K562 (cell line): ENCODE measurements around the gene FARSA. TPM values are rescaled to one million over a fixed set of nuclear protein-coding genes. Genes with fewer than 3 reads are reported as not detected.

Experiments
- ADNP ChIP-seq: fragments of 200-800 bp; sonication (Bioruptor generic); IDR thresholded peaks from 2 replicates; pipeline ENCODE4 v1.6.1; 2016; ENCODE audit warnings: missing genetic modification characterization, missing compliant biosample characterization
- ATF4 ChIP-seq: fragments of 450-650 bp; formaldehyde crosslinking; IDR thresholded peaks from 2 replicates; pipeline ENCODE4 v1.4.0; 2022; ENCODE audit warnings: mild to moderate bottlenecking, moderate library complexity
- BRD4 ChIP-seq: fragments of 200-600 bp; sonication (generic); IDR thresholded peaks from 2 replicates; pipeline ENCODE4 v1.6.1; 2017; ENCODE audit warnings: inconsistent platforms
- CBFA2T2 ChIP-seq: fragments of 450-650 bp; conservative IDR thresholded peaks from 2 replicates; pipeline ENCODE4 v1.6.1; 2017; ENCODE audit warnings: mild to moderate bottlenecking
- CREBBP ChIP-seq: IDR thresholded peaks from one replicate; pipeline ENCODE4 v1.6.1; 2012; ENCODE audit warnings: low read depth, mild to moderate bottlenecking, control low read depth, inconsistent platforms, low read length
- CREM ChIP-seq: IDR thresholded peaks from 2 replicates; pipeline ENCODE4 v1.6.1; 2014; ENCODE audit warnings: antibody characterized with exemption, low read depth
- DPF2 ChIP-seq: fragments of 450-650 bp; IDR thresholded peaks from 2 replicates; pipeline ENCODE4 v1.6.1; 2016
- HNRNPUL1 ChIP-seq: fragments of 200-400 bp; formaldehyde crosslinking; IDR thresholded peaks from 2 replicates; pipeline ENCODE4 v1.6.1; 2017; ENCODE audit warnings: low read length
- NUFIP1 ChIP-seq: fragments of 450-650 bp; IDR thresholded peaks from 2 replicates; pipeline ENCODE4 v1.6.1; 2018; ENCODE audit not compliant: partially characterized antibody
- PCBP1 ChIP-seq: fragments of 200-400 bp; formaldehyde crosslinking; IDR thresholded peaks from 2 replicates; pipeline ENCODE4 v1.6.1; 2018; ENCODE audit warnings: mild to moderate bottlenecking, low read depth, low read length; ENCODE audit not compliant: poor library complexity, severe bottlenecking
- PTTG1 ChIP-seq: fragments of 450-650 bp; IDR thresholded peaks from 2 replicates; pipeline ENCODE4 v1.6.1; 2016; ENCODE audit warnings: low read depth, mild to moderate bottlenecking, missing genetic modification characterization, missing compliant biosample characterization
- RFX7 ChIP-seq: fragments of 250-450 bp; sonication (Bioruptor Pico); IDR thresholded peaks from 2 replicates; pipeline ENCODE4 v1.5.1; 2021; ENCODE audit warnings: mild to moderate bottlenecking
- SMAD4 ChIP-seq: fragments of 250-450 bp; sonication (Bioruptor Pico); conservative IDR thresholded peaks from 2 replicates; pipeline ENCODE4 v1.8.0; 2021; ENCODE audit warnings: inconsistent platforms, mild to moderate bottlenecking, moderate library complexity
- SMARCA4 ChIP-seq: fragments of 450-650 bp; IDR thresholded peaks from 2 replicates; pipeline ENCODE4 v1.6.1; 2016
- TCFL5 ChIP-seq: fragments of 250-450 bp; sonication (Bioruptor Pico); conservative IDR thresholded peaks from 2 replicates; pipeline ENCODE4 v1.6.1; 2021; ENCODE audit warnings: mild to moderate bottlenecking, moderate library complexity, matching md5 sums
- THRA ChIP-seq: fragments of 450-650 bp; IDR thresholded peaks from 2 replicates; pipeline ENCODE4 v1.6.1; 2017; ENCODE audit warnings: mild to moderate bottlenecking, moderate library complexity
- WHSC1 ChIP-seq: IDR thresholded peaks from one replicate; pipeline ENCODE4 v1.6.1; 2012; ENCODE audit warnings: low read length, control low read depth, inconsistent platforms
- ZBTB2 ChIP-seq: fragments of 450-650 bp; IDR thresholded peaks from 2 replicates; pipeline ENCODE4 v1.6.1; 2016; ENCODE audit warnings: antibody characterized with exemption
- ZC3H4 ChIP-seq: sonication (generic); formaldehyde crosslinking; IDR thresholded peaks from 2 replicates; pipeline ENCODE4 v1.9.0; 2021; ENCODE audit warnings: missing genetic modification reagents, borderline replicate concordance
- ZNF217 ChIP-seq: sonication (generic); formaldehyde crosslinking; IDR thresholded peaks from 2 replicates; pipeline ENCODE4 v1.8.0; 2022; ENCODE audit warnings: mild to moderate bottlenecking, missing genetic modification reagents
- ZNF408 ChIP-seq: fragments of 250-450 bp; sonication (Bioruptor Pico); IDR thresholded peaks from 2 replicates; pipeline ENCODE4 v1.4.0; 2020; ENCODE audit warnings: low read depth, mild to moderate bottlenecking, moderate library complexity
- ZNF668 ChIP-seq: fragments of 250-450 bp; sonication (Bioruptor Pico); IDR thresholded peaks from 2 replicates; pipeline ENCODE4 v1.8.0; 2022; ENCODE audit warnings: mild to moderate bottlenecking, inconsistent platforms
- ZNF764 ChIP-seq: fragments of 250-450 bp; sonication (Bioruptor Pico); IDR thresholded peaks from 2 replicates; pipeline ENCODE4 v1.4.0; 2020; ENCODE audit warnings: low read depth, mild to moderate bottlenecking, moderate library complexity
- ZNF778 ChIP-seq: fragments of 450-650 bp; formaldehyde crosslinking; IDR thresholded peaks from 2 replicates; pipeline ENCODE4 v1.4.0; 2020; ENCODE audit warnings: mild to moderate bottlenecking, moderate library complexity
- polyA plus RNA-seq, 8 experiments: library from polyadenylated mRNA; depleted of rRNA in 4 of 8; stranded (reverse) in 5 of 8; unstranded in 3 of 8; fragments of >200 nt; fragmentation: Nextera tagmentation in 2 of 8; fragmentation: Illumina TruSeq in 1 of 8; extraction: Ambion mirVana in 2 of 8; extraction: Trizol in 1 of 8; gene quantifications; 2 replicates each; pipeline versions ENCODE4 v1.2.1 to v1.2.3, GENCODE V29; 2011 to 2014; ENCODE audit warnings: inconsistent platforms in 1 of 8, missing spikeins in 1 of 8
- total RNA-seq, 7 experiments: library from RNA; depleted of rRNA in 6 of 7; stranded (reverse); fragments of >200 nt in 6 of 7; fragmentation: Illumina TruSeq in 2 of 7; extraction: Trizol in 2 of 7; gene quantifications; 2 replicates each; pipeline versions ENCODE4 v1.2.1 to v1.2.3, GENCODE V29; 2011 to 2021; ENCODE audit warnings: low replicate concordance in 1 of 7
- TF ChIP-seq, protein P1 (sequence below): fragments of 250-450 bp; sonication (Bioruptor Pico); IDR thresholded peaks from 2 replicates; pipeline ENCODE4 v1.5.0; 2021; ENCODE audit warnings: mild to moderate bottlenecking, moderate library complexity

The FARSA gene
- total and polyA plus RNA-seq, 9 of the 15 experiments (the other 6 are each of a cell fraction or from before 2014, with no cell fraction given): 25.2 to 237 (median 89.6) TPM

- TF ChIP-seq THRA (no peak), ZNF217 (CRISPR knock-in tag) (no peak), NUFIP1 (no peak), ZNF668 (CRISPR knock-in tag) (no peak), ZC3H4 (CRISPR knock-in tag) (no peak), SMAD4 (peak; percentile 72), PCBP1 (no peak), RFX7 (CRISPR knock-in tag) (no peak), ADNP (tag) (no peak), SMARCA4 (no peak), ZBTB2 (peak; percentile 96), CREBBP (no peak), DPF2 (peak; percentile 65), HNRNPUL1 (no peak), WHSC1 (no peak), CBFA2T2 (peak; percentile 83), ATF4 (peak; percentile 77), ZNF778 (CRISPR knock-in tag) (no peak), ZNF408 (CRISPR knock-in tag) (no peak), ZNF764 (CRISPR knock-in tag) (no peak), PTTG1 (tag) (no peak), CREM (peak; percentile 100), TCFL5 (CRISPR knock-in tag) (no peak), BRD4 (no peak)
- TF ChIP-seq, protein P1, sequence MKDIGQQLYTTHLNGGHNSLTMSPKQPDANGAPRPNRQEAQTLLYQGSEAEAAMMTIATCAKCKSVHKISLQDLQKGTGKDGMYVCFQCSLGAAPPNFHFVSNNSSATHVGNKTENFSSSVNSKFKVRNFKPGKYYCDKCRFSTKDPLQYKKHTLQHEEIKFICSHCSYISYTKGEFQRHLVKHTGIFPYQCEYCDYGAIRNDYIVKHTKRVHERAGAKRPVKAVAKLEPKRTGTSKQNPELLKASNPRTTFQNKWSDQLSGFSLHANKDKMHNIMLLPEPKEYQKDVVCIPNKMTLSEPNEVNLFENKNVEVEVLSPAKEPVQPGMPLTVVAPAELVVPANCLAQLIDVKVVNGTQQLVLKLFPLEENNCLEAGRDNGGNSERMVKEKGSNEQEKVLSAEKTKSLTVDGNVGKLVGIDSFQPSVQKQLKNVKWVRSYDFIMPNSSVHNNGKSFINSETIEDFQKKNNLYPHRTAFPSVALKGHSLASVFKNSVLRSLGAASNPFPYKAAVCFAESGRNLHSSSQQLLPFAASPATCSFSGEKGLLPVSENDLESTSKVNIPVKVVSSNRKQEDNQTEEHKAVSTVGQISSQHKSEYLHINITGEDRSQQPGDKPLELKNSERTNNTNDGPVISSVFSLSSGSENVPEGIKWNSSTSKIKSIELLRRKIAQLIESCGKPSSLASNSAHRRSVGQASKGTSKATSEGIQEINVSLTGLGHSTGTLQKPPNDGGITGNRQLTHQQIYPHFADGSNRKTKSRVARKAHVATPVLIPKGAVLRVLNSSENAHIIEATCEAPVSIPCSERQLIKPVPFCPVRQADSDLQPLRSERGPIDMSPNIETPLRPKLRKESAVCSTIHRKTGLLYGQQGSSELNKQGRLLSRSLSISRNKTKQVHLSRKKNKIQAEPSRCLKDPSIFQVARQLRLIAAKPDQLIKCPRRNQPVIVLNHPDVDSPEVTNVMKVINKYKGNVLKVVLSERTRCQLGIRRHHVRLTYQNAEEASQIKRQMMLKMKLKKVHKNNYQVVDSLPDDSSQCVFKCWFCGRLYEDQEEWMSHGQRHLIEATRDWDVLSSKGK (CRISPR knock-in tag): no peak
Observed at GRCh38 chr19:12945479-12946091, 12.1 kb upstream of the FARSA start, which contains the start of gene RAD23A (continued).
